Smooth muscle cell of the umbilical artery (primary cell): ENCODE results near the gene UGT2B17. TPM values are rescaled to one million over a fixed set of nuclear protein-coding genes. Genes with fewer than 3 reads are reported as not detected.

Experiments used
- total RNA-seq: library from RNA; depleted of rRNA; stranded (reverse); fragments of >200 nt; gene quantifications from 2 replicates; pipeline ENCODE4 v1.2.3, GENCODE V29; 2014

Gene UGT2B17
- total RNA-seq, result not detected in 2 replicates

GRCh38 chr4:68576272-68577125 is at the start of gene UGT2B17:
UGT2B17 (minus strand) TSS chr4:68576322; CDS start chr4:68568484, 7,838 bp downstream.

Other genes with a start within 250 kb of the UGT2B17 start
- 23.2 and 38.3 TPM in 2 replicates for gene YTHDC1, start 226.2 kb downstream of the UGT2B17 start, total RNA-seq
- gene TMPRSS11E, start 128.9 kb downstream of the UGT2B17 start, total RNA-seq, result under 0.01 and 0.05 TPM in 2 replicates
- gene UGT2B15, start 94.3 kb upstream of the UGT2B17 start, total RNA-seq, result not detected in 2 replicates
- not detected in 2 replicates for gene UGT2B10, start 239.7 kb upstream of the UGT2B17 start, total RNA-seq